ENCODE results near the gene CEP112.

Gene CEP112

DNA sequence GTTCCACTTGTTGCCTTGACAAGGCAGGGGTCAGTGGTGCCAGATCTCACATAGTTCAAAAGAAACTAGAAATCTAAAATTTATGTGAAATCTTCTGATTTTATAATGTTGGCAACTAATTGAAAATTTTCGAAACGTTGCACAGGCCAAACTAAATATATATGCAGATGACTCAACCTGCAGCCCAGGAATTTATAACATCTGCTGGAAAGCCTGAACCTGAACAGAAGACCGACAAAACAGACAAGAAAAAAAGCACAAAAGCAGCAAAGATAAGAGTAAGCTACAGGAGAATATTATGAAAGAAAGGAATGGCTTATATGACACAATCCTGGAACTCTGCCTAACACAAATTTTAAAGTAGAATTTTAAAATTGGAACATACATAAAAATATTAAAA lies 207.6 kb downstream of the CEP112 start:
- DNase-seq, result no peak

DNA sequence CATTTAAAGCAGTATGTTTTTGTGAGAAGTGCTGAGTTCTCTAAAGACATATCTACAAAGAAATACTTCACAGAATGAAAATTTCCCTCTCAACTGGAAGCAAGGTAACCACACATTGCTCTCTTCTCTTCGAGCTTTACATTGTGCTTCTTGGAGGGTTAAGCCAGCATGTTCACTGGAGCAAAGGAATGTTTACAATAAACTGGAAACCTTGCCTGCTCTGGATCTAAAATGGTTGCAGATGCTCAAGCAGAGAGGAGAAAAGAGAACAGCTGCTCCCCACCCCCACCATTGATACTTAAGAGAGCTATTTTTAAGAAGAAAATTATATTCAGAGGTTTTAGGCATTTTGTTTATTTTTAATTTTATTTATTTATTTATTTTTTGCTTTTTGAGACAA lies 213.1 kb downstream of the CEP112 start:
- no peak for DNase-seq

DNA sequence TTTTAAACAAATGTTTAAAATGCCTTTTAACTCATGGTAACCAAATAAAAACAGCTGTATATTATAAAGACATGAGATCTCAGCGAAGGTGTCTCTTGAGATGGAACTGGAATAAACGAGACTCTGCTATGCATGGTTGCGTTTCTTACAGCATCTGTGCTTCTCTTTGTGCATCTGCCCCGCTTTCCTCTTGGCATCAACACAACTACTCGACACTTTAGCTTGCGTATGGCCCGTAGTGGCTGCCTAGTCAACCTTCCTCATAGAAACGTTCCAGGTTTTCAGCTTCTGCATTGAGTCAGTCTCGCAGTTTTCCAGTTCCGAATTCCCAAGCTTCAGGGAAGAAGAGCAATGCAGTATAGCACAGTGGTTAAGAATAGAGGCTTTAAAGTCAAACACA lies 214.9 kb downstream of the CEP112 start:
- no peak for DNase-seq

DNA sequence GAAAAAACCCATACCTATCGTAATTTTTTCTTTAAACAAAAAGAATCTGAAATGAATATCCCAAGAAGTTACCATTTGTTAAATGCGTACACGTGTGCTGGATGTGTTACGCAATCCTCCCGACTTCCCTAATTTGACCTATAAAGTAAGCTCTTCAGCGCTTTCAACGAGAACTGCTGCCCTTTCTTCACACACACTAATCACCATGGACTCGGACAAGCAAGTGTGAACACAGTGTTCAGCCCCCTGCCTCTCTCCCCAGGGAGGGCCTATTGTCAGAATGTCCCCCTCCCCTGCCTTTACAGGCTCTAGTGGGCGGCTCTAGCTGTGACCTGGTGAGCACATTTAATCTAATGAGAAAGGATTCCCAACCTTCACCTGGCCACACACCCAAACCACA lies 216.1 kb downstream of the CEP112 start:
- DNase-seq, result no peak

DNA sequence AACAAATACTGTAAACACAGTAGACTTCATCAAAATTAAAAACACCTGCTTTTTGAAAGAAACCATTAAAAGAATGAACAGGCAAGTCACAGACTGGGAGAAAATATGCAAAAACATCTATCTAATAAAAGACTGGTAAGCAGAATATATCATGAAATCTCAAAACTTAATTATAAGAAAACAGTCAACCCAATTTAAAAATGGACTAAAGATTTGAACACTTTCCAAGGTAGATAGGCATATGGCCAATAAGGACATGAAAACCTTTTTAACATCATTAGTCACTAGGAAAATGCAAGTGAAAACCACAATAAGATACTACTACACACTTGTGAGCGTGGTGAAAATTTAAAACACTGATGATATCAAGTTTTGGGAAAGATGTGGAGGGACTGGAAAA lies 218.7 kb downstream of the CEP112 start:
- no peak for DNase-seq

DNA sequence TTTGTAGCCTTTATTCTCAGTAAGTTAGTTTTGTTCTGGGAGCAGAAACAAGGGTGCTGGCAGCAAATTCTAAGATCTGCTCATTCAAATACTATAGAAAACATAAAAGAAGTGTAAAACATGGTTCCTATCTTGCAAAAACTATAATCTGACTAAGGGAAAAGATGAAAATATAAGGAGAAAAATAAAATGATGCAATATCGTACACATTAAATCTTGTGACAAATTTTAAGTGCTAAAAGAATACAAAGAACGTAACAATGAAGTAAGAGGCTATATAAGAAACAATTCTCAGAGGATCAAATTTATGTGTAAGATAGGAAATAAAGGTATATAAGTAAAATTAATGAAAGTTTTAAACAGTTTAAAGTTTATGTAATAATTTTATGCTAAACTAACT lies 224.6 kb downstream of the CEP112 start:
- DNase-seq, result no peak

DNA sequence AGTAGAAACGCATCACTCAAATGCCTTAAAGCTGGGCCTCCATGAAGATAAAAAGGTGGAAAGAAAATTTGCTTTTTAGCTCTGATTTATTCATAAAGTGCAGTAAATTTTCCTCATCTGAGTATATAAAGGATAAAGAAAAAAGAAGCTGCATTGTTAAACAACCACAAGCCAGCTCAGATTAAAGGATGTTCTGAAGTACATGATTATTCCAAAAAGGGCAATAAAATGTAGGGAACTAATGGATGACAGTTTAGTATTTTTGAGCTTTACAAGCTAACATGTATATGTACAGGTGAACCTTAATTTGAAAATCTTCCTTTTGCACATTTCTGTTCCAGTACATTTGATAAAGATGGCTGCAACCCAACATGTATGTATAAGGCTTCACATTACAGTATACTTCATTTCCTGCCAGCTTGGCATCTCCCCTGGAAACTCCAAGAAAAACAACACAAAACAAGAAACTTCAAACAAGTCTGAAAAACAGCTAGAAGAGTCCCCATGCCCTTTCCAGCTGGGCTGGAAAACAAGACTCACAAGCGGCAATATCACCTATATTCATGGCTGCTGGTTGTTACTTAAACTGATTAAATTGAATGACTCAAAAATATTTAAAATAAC lies 225.7 kb downstream of the CEP112 start:
- no peak for DNase-seq

DNA sequence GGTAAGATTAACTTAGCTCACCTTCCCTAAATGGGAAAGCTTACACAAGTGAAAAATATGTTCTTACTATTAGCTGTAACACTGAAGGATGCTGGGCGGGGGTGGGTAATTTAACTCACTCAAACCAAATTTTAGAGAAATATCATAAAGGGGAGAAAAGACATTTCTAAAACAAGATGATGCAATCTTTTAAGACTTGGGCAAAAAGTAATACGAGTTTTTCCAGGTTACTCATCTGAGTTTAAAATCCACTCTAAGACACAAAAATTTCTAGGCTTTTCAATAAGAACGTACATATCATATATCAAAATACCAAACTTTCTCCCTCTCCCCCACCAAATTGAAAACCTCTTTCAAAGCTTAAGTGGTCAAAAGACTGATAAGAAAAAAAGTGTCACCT lies 228.8 kb downstream of the CEP112 start:
- DNase-seq, result no peak

DNA sequence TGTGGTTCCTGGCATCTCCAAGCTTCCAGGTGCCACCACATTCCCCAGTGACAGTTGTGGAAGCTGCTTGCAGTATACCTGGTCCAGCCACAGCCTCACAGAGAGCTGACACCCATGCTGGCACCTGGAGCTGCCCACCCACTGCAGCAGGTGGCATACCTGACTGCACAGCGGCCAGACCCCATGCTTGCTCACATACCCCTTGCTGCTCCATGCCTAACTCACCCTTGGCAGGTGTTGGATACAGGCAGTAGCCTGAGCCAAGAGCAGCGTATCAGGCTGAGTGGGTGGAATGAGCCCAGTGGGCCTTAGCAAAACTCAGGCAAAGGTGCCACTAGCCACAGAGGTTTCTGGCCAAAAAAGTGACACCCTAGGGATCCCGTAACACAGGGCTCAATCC lies 232.3 kb downstream of the CEP112 start:
- DNase-seq, result no peak

DNA sequence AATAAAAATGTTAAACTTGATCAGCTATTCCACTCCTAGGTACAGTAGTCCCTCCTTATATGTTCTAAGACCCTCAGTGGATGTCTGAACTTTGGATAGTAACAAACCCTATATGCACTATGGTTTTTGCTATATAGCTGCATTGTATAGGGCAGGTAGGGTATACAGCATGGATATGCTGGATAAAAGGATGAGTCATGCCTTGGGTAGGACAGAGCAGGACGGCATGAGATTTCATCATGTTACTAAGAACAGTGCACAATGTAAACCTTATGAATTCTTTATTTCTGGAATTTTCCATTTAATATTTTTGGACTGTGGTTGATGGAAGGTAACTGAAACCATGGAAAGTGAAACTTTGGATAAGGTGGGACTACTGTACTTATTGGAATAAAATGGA lies 235.1 kb downstream of the CEP112 start:
- DNase-seq, result no peak

DNA sequence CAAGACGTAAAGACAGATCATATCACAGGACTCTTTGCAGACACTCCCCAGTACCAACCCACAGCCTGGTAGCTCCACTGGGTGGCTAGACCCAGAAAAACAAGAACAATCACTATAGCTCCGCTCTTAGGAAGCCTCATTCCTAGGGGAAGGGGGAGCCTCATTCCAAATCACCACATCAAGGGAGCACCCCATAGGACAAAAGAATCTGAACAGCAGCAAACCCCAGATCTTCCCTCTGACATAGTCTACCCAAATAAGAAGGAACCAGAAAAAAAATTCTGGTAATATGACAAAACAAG lies 237.8 kb downstream of the CEP112 start:
- DNase-seq, result no peak

DNA sequence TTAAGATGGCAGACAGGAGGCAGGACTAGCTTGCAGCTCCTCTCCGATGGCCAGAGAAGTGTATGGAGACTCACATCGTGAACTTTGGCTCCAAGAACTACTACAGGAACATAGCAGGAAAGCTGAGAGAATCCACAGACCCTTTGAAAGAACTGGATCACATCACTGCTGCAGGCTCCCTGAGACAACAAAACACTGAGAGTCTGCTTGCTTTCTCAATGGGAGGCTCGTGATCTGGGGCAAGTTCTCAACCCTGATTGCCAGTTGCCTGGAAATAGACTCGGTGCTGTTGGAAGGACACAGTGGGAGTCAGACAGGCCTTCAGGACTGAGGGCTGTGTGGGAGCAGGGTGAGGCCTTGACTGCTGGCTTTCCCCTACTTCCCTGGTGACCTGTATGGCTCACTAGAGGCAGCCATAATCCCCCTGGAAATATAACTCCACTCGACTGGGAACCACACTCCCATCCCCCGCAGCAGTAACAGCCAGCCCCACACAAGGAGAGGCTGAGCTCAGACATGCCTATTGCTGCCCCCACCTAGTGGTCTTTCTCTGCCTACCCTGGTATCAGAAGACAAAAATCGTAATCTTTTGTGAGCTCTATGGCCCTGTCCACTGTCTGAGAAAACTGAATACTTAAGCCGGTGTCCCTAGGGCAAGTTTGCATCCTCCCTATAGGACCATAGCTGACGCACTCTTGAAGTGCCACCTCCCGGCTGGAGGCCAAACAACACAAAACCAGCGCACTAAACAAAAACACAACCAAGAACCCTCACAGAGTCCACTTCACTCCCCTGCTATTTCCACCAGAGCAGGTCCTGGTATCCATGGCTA lies 238.4 kb downstream of the CEP112 start:
- DNase-seq, result no peak

DNA sequence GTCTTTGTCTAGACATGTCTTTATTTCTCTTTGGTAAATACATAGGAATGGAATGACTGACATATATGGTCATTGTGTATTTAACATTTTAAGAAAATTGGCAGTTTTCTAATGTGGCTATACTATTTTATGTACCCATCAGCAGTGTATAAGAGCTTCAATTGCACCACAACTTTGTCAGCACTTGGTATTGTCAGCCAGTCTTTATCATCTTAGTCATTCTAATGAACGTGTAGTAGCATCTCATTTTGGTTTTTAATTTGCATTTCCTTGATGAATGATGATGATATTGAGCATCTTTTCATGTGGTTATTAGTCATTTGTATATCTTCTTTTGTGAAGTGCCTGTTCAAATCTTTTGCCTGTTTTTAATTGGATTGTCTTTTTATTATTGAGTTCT lies 239.3 kb downstream of the CEP112 start:
- DNase-seq, result no peak

DNA sequence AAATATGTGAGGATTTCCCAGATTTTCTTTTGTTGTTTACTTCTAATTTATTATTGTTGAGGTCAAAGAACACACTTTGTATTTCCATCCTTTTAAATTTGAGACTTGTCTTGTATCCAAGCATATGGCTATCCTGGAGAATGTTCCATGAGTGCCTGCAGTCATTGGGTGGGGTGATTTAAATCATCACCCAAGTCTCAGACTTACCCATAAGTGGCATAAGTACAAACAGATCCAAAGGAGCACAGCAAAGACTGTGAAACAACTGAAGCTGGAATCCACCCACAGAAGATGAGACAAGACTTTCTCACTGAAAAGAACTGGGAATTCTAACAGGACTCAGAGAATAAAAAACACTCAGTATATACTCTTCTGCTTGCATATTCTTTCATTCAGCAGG lies 239.9 kb downstream of the CEP112 start:
- no peak for DNase-seq

DNA sequence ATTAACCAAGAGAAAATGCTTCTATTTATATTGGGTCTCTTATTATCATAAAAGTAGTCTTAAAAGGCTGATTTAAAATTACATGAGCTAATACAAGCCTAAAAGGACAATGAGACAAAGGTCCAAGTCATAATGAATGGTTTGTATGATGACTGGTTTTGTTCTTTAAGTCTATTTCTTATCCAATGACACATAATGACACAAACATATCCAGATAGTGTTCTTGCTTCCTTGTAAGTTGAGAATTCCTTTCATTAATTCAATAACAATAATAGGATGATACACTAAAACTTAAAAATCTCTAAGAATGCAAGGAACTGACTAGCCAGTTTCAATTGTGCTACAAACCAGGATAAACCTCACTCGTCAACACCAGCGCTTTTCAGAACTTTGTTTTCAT lies 244.1 kb downstream of the CEP112 start:
- DNase-seq, result no peak

DNA sequence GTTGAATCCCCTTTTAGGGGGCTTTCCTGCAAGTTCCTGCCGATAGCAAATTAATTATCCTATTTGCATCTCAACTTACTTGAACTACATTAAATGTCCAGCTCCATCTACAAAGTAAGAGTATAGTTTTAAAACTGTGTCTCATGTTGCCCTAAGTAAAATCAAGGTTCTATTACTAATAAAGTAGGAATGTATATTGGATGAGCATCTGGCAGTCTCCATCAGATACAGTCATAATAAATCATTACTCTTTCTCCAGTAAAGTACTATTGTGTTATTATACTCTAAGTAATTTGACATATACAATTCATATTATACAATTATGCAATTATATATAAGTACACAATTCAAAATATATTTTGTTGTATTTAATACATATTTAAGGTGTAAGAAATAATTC lies 249.3 kb downstream of the CEP112 start:
- no peak for DNase-seq

DNA sequence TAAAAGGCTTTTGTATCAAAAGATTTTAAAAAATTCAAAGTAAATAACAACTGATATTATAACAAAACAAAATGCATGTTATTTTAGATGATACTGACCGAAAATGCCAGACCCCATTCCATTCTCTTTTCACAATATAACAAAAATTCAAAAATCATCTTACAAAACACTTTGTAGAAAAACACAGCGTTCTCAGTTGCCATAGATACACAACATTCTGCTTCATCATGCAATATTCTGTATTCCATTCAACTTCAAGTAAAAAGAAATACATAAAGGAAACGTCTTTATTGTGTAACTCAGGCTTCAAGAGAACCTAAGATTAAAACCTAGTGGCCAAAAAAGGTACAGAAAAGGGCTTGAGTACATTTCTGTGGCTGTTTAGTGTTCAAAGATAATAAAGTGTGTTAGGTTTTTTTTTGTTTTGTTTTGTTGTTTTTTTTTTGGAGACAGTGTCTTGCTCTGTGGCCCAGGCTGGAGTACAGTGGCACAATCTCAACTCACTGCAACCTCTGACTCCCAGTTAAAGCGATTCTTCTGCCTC lies 250.5 kb downstream of the CEP112 start:
- no peak for DNase-seq

DNA sequence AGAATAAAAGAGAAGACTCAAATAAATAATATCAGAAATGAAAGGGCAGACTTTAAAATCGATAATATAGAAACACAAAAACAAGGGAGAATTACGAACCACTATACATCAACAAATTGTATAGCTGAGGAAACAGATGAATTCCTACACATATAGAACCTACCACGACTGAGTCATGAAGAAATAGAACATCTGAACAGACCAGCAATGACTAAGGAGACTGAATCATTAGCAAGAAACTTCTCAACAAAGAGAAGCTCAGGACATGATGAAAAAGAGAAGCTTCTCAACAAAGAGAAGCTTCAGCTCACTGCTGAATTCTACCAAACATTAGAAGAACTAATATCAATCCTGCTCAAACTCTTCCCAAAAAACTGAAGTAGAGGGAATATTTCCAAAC lies 255.9 kb downstream of the CEP112 start:
- DNase-seq, result no peak

DNA sequence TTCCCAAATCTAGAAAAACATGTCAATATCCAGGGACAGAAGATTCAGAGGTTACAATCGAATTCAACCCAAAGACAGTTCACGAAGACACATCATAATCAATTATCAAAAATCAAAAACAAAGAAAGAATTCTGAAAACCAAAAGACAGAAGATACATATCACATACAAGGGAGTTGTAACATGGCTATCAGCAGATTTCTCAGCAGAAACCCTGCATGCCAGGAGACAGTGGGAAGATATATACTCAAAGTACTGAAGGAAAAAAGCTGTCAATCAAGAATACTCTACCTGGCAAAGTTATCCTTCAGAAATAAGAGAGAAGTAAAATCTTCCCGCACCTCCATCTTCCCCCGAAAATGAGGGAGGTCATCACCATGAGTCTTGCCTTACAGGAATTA lies 258.6 kb downstream of the CEP112 start:
- no peak for DNase-seq

DNA sequence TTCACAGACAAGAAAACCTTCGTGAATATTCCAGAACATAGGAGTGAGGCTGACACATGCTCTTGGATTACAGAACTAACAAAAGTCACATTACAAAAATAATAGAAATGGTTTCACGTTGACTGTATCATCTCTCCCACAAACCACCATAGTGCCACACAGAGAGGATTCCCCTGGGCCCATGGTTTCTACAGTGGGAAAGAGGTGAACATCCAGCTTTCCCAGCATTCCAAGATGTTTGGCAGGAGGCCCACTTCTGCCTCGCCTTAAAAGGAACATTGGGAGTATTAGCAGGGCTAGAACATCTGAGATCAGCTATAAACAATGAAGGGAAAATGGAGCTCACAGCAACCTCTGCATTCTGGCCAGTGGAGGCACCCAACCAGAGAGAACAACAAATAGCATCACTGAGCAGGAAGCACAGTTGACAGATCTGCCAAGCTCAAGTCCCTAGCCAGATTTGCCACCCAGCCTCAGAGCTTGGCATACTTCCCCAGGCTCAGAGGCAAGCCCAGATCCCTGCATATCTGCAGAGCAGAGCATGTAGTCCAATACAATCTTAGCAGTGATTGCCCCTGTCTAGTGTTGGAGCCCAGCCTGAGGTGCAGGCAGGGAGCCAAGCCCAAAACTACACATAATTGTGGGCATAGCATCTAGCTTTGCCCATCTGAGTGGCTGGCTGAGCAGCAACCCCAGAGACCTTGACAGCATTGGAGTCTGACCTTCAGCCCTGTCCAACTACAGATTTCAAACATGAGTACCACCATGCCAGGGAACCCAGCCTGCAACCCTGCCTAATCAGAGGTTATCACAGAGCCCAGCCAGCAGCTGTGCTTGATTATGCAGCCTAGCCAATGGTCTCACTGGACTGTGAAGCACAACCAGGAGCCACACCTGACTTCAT lies 260.4 kb downstream of the CEP112 start:
- no peak for DNase-seq

DNA sequence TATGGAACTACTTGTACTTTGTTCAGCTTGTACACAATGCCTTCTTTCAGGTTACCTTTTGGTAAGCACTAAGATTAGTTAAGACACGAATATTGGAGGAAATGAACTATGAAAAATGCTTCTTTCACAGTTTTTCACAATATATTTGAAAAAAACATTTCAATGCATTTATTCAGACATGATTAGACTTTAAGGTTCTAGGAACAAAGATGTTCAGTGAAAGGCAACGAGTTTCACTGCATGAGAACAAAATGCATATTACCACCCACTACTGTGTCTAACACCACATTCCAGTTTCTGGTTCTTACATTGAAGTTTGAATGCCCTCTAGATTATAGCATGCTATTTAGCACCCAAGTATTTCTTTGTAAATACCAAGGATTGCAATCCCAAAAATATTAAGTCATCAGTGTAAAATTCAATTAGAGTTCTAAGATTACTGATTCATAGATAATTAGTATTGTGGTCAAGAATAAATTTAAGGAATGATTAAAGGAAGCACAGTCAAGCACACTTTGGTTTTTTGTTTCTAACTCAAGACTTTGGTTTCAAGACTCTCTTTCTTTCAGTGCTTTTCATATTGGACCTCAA lies 261.7 kb downstream of the CEP112 start:
- DNase-seq, result no peak

DNA sequence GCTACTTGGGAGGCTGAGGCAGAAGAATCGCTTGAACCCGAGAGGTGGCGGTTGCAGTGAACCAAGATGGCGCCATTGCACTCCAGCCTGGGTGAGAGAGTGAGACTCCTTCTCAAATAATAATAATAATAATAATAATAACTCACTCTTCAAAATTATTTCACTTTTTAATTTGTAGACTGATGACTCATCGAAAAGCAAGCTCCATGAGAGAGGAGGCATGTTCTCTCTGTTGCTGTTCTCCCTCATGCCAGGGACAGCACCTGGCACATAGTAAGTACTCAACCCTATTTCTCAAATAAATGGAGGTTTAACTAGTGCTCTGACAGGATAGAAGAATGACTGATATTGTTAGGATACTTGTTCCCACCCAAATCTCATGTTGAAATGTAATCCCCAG lies 265.3 kb downstream of the CEP112 start:
- DNase-seq, result no peak

DNA sequence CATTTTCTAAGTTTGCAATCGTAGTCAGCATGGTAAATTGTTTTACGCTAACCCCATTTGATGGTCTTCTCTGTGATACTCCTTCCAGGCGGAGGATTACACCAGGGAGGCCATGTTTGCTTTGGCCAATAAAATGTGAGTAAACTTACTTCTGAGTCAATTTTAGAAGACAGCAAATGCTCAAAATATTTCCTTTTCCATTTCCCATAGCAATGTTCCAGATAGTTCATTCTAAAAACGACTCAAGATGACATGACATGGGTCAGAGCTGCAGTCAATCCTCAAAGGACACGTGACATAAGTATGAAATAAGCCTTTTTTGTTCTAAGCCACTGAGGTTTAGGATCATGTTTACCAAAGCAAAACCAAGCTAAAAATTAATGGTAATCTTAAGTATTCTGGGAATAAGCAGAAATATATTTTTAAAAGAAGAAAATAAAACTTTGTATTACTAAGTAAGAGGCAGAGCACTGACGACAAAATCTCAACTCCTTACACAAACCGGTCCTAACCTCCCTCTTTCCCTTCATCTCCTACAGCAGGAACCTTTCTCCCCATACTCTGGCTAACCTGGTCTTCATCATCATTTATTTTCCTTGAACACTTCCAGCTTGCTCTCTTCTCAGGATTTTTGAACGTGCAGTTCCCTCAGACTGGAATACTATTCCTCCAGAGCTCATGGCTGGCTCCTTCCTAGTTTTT lies 266.2 kb downstream of the CEP112 start:
- DNase-seq, result no peak
